ENCODE results near the gene TUBGCP2.

Gene TUBGCP2

DNA sequence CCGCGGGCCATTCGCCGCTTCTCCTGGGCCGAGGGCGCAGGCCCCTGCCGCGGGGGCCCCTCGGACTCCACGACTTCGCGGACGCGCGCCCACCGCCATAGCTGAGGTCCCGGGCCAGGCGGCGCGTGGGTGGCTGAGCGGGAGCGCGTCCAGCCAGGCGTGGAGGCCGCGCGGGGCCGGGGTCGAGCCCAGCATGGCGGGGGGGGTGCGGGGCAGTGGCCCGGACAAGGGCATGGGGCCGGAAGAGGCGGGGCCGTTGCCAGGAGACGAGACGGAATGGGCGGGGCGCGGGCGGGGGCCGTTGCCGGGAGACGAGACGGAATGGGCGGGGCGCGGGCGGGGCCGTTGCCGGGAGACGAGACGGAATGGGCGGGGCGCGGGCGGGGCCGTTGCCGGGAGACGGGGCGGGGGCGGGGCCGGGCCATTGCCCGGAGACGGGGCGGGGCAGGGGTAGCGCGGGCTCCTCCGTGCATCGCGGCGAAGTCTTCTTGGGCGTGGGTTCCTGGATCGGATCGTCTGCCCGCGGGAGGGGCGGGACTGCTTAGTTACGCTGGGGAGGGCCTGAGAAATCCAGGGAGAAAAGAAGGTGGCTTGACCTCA, 46.8 kb downstream of the TUBGCP2 start:
- peak; percentile 62 for DNase-seq

DNA sequence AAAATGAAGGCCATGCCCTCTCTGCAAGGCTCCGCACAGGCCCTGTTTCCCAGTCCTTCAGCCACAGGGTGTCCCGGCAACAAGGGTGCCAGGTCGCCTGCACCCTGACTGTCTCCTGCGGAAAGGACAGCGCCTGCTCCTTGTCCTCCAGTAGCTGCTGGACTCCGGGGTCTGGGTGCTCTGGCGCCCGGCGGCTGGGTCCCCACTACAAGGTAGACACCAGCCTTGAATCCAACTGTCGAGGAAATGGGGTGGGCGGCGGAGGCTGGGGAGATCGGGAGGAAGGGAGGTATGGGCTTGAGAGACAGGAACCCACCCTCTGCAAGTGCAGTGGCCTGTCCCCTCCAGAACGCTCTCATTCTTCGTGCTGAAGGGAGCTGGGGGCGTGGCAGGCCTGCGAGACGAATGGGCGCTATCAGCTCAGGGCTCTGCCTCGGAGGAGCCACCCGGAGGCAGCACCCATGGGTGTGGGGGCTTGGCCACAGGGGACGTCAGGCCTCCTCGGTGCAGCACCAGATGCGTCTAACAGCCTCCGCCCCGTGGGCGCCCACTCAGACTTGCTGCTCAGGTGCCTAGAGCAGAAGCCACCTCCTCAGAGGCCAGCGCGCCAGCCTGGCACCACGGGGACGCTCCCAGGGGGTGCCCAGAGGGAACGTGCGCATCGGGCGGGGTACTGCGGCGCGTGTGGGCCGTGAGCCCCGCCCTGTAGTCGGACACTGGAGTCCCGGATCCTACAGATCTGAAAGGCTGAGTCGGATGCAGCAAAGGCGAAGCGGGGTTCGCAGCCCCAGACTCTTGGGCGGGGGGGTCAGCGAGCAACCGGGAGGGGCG, 47.6 kb downstream of the TUBGCP2 start:
- DNase-seq: peak; percentile 38

DNA sequence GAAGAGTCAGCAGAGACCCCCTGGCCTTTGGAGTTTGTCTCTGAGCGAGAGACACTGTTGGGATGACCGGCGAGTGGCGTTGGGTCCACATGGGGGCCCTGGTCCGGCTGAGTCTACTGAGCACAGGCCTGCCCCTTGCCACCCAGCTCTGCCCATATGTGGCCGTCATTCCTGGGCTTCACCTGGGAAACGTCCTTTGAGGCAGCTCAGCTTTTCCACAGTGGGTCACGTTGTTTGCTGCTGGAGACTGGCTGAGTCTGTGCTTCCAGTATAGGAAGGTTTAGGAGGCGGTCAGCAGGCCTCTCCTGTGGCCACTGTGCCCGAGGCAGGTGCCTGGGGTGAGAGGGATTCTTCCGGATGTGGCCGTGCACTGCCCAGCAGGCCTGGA, 49.1 kb downstream of the TUBGCP2 start:
- DNase-seq: no peak

DNA sequence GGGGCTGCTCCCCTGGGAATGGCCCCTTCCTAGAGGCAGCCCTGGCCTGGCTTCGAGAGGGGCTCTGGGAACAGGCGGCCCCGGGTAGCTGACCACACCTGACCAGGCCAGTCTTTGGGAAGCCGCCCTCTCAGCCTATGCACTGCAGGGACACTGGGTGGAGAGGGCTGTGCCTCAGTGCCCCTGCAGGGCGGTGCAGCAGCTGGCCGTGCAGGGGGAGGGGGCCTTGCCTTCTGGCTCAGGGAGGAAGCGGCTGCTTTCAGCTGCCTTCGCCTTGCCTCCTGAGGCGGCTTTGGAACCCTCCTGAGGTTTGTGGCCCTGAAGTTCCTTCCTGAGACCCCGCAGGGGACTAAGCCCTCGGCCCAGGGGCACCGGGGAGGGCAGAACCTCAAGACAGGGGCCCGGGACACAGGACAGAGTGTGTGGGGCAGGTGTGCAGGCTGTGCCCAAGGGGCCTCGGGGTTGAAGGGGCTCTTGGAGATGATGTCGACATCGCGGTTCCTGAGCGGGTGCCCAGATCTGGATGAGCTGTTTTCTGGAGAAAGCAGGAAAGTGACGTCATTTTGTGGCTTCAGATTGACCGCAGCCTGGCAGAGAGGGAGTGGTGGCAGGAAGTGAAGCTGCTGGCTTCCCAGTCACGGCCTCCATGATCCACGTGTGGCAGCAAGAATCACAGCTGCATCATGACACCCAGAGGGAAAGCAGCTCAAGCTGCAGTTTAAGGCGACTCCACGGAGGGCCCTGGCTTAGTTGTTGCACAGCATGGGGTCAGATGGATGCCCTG, 49.7 kb downstream of the TUBGCP2 start:
- DNase-seq: peak; percentile 100

DNA sequence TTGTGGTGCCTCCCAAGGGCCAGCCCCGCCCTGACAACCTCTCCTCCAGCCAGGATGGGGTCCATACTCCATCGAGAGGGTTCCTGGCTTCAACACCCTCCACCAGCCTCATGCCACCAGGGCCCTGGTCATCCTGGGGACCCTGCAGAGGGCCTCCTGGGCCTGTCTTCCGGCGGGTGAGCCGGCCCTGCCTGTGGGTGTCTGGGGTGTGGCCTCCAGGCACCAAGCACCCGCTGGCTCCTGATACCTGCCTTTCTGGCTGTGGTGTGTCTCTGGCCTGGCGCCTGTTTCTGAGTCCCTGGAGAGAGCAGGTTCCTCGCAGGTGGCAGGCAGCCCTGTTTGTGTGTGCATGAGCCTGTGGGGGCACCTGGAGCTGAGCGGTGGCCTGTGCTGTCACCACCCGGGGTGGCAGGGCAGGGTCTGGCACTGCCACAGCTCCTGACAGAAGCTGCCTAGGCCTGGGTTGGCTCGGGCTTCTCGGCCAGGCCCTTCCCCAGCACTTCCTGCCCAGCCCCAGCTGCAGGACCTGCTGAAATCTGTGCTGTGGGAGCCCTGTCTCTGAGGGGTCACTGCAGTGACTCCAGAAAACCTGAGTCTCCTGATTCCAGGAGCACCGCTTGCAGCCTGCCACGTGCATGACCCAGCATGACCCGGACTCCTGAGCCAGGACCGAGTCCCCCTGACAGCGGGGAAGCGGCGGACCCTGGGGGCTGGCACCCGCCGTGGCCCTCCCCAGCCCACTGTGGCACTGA, 50.4 kb downstream of the TUBGCP2 start:
- DNase-seq: no peak

DNA sequence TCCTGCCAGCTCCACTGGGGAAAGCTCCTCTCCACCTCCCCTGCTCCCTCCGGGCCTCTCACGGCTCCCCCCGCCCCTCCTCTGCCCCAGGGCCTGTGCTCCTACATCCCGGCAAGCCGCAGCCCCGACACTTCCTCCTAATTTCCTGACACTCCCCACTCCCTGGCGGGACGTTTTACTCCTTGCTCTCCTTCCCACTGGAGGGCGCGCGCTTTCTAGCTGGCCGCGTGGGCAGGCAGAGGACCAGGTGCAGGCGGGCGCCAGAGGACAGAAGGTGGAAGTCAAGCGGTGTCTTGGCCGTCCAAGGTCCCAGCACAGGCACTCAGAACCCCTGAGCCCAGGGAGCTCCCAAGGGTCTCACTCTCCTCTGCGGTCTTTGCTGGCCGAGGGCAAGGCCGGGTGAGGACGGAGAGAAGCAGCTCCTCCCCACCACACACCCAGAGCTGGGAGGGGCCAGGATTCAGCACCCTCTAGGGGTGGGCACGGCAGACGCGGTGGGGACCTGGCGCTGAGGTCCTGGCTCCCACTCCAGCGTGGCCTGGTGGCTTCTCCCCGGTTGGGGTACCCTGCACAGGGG, 51.1 kb downstream of the TUBGCP2 start:
- no peak for DNase-seq

DNA sequence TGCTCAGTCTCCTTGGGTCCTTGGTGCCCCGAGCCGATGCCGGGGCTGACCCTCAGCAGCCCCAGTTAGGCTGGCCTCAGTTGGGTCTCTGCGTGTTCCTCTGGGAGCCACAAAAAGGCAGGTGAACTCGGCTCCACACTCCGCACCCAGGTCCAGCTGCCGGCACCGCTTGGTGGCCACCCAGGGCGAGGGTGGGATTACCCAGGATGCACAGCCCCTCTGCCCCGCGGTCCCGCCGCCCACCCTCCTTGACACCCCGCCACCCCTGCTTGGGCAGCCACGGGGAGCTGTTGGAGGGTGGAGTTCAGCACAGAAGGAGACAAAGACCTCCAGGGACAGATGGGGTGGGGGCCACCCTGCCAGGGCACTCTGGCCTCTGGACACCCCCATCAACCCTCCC, 53.3 kb downstream of the TUBGCP2 start:
- no peak for DNase-seq

DNA sequence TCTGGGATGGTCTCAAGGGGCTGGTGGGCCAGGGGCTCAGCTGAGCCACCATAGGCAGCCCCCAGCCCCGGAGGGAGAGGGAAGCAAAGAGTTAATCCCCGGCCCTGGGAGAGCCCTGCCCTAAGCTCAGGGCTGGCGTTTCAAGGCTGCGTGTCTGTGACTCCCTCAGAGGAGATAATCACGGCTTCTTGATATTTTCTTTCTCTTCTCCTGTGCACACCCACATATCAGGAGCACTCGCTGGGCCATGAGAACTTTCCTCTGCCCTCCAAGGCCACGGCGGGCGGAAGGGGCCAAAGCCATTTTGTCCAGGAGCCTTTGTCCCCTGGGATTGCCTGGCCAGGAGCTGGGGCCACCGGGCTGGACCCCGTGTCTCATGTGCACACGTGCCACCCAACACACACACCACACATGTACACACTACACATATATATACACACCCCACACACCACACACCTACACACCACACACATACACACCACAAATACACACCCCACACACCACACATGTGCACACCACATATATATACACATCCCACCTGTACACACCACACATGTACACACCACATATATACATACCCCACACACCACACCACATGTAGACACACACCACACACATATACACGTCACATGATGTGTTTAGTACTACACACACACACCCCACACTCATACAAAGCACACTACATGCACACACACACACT, 54.1 kb downstream of the TUBGCP2 start:
- no peak for DNase-seq

DNA sequence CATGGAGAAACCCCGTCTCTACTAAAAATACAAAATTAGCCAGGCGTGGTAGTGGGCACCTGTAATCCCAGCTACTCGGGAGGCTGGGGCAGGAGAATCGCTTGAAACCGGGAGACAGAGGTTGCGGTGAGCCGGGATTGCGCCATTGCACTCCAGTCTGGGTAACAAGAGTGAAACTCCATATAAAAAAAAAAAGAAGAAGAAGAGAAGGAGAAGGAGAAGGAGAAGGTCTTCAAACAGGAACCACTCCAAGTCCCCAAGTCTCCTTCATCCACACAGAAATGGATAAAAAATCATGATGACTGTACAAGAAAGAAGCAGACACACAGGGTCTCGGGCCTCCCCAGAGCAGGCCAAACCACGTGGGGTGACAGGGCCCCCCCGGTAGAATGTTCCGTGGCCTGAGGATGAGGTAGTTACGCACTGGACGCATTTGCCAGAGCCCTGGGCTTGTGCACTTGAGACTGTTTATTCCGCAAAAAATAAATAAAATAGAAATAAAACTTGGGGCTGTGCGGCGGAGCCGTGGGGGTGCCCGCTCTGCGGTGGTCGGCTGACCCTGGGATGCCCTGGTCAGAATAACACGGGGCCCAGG, 55.2 kb downstream of the TUBGCP2 start:
- DNase-seq: no peak

DNA sequence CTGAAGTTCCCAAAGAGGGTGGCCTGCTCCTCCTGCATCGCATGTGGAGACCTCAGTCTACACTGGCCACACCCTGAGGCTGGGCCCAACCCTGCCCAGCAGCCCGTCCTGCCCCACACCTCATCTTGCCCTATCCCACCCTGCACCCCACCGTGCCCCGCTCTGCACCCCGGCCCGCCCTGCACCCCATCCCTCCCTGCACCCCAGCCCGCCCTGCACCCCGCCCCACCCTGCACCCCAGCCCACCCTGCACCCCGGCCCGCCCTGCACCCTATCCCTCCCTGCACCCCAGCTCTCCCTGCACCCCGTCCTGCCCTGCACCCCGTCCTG, 56.5 kb downstream of the TUBGCP2 start:
- DNase-seq: no peak

DNA sequence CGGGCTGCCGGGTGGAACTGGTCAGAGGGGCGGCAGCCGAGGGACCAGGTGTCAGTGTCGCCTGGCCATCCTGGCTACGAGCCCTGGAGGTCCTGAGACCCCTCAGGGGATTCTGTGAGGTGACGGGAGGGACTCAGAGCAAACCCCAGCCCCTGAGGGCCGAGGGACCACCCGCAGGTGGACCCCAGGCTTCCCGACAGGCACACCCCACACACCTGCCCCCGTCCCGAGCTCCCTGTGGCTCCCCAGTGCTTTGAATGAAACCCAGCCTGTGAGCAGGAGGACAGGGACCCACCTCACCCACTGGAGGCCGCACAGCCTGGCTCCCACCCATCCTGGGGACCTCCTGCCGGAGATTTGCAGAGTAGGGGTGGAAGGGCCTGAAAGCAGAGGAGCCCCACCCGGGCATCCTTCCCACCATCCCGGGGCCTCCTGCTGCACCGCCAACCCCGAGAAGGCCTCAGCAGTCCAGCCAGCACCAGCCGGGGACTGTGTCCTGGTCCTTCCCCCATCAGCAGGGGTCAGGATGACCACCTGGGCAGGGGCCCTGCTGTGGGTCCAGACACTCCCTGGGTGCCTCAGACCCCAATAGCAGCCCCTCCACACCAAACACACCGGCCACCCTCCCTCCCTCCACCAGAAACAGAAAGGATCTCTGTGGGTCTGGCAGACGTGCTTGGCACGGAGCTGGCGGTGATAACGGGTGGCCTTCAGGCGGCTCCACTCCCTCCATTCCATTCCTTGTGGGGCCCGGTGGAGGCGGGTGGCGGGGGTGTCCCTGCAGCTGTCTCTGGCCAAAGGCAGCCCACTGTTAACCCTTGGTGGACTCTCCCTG, 57.1 kb downstream of the TUBGCP2 start:
- DNase-seq: no peak

DNA sequence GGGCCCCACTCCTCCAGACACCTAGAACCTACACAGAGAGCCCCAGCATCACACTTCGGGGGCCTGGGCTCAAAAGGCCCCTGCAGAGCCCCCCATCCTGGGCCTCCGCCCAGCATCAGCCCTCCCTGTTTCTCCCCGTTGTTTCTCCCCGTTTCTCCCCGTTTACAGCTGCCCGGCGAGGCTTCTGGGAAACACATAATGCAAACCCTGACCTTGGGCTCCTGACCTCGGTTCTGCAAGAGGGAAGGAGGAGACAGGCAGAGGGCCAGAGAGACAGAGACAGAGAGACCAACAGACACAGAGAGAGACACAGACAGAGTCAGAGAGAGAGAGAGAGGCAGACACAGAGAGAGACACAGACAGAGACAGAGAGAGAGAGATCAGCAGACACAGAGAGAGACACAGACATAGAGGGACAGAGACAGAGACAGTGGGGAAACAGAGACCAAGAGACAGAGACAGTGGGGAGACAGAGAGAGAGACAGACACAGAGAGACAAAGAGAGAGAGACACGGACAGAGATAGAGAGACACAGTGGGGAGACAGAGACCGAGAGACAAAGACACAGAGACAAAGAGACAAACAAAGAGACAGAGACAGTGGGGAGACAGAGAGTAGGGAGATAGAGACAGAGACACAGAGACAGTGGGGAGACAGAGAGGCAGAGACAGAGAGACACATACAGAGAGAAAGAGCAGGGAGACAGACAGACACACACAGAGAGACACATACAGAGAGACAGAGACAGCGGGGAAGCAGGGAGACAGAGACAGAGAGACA, 58.5 kb downstream of the TUBGCP2 start:
- DNase-seq: no peak

DNA sequence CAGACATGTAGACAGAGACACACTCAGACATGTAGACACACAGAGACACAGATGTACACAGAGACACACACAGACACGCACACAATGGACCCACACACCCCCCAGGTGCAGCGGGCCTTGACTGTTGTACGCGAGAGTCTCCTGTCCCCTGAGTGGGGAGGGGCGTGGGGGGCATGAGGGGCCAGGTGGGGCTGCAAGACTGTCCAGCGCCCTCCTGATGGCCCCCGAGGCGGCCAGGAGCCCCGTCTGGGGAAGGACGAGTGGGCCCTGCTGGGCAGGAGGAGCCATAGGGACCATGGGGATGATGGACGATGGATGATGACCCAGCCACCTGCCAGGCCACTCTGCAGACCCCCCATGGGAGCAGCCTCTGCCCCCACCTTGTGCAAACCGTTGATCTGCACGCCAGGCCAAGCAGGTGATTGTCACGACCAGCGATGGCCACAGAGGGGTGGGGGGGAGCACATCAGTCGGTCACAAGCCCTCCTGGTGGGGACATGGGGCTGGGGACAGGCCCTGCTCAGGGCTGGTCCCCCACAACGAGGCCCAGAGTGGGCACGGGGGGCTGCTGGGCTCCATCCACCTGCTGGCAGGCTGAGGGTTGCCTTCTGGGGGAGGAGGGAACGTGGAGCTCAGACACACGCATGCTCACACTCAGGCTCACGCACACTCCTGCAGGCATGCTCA, 59.4 kb downstream of the TUBGCP2 start:
- DNase-seq: no peak

DNA sequence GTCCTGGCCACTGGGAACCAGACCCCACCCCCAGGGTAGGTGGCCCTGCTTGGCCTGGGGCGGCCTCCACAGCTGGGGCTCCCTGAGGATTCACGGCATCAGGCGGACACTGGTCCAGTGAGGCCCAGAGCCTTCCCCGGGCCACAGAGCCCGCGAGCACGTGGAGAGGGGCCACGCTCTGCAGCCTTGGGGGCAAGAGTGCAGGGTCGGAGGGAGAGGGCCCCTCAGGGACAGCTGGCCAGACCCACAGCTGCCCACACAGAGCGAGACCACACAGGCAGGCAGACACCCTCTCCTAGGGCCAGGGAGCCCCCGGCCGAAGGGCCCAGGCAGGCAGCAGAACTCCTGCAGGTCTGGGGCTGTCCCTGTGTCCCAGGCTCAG, 60.3 kb downstream of the TUBGCP2 start:
- DNase-seq: no peak

DNA sequence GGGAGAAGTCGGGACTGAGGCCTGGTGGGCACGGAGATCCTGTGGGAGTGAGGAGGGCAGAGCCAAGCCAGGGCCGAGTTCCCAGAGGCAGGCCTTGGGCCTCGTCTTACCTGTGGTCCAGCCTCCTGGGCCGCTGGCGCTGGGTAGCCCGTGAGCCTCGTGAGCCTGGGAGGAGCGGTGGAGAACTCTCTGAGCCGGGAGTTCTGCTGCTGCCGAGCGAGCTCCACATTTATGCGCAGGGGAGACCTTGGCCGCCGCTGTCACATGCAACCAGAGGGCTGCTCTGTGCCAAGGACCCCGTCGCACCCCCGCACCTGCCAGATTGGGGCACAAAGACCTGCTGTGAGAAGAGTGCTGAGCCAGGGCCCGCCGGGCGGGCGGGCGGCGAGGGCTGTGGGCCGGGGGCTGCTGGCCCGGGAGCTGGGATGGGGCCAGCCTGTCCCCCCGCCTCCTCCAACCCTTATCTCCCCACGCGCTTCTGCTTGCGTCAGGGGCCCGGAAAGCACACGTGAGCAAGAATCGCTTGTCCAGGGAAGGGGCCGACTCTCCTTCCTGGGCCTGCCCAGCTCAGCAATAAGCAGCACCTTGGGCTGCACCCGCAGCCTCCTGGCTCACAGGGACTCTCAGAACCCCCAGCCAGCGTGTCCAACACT, 60.9 kb downstream of the TUBGCP2 start:
- no peak for DNase-seq

DNA sequence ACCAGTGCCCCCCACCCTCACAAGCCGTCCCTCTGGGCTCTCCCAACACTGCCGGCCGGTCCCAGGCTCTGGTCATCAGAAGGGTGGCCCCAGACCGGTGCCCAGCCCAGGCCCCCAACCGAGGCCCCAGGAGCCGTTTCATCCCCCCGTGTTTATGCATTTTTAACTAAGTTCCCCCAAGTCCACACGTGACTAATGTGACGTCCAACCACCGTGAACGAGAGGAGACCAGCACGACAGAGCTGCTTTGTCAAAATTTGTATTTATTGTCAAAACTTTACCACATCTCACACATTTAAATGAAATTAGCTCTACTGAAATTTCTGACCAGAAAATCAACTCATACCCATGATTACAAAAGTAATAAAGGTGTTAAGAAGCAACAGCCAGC, 62.4 kb downstream of the TUBGCP2 start:
- DNase-seq: no peak

DNA sequence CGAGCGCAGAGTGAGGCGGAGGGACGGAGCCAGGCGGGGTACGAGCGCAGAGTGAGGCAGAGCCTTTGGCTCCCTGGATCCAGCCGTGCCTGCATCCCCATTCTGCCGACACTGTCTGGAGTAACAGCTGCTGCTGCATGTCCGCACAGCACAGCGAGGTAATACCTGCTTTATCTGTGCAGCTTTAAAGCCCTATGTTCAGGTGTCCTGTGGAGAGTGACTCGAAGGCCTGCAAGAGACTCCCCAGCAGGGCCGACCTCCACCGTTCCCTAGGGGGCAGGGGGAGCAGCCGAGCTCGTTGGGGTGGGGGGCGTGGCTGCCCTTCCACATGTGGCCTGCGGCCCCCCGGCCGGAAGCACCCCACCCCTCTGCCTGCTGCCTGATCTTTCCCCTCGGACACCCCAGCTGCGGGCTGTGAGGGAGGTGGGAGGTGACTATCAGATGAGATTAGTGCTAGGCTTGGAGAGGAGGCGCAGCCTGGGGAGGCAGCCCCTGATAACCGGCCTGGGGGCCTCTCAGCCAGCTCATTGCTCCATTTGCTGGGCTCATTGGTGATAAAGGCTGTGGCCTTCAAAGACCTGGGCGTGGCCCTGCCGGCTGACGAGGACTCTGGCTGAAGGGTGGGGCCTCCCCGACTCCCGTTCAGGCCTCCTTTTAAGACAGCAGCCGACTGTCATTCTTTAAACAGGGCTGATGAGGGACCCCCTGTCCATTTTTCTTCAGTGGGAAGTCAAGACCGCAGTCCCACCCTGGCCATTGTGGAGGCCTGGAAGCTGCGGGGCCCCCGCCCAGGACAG, 63.0 kb downstream of the TUBGCP2 start:
- DNase-seq: no peak

DNA sequence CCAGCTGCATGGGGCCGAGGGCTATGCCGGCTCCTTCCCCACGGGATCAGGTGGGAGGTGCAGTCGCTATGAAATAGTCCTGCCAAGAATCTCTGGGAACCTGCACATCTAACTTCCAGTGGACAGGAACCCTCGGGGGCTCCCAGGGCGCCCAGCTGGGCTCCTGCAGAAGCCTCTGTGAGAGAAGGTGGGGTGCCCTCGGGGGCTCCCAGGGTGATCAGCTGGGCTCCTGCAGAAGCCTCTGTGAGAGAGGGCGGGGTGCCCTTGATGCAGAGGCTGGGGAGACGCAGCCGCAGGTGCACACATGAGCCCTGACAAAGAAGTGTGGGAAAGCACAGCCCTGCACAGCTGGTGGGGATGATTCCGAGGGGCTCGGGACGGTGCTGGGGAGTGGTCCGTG, 65.1 kb downstream of the TUBGCP2 start:
- DNase-seq: no peak
